Upper lobe of left lung (tissue), 6 donors: Measurements from ENCODE around the gene ABR. TPM values are rescaled to one million over a fixed set of nuclear protein-coding genes. Genes with fewer than 3 reads are reported as not detected.

ENCODE experiments used
- ATAC-seq, 2 donors: fragments of 200-7000 bp; cut with Tn5 transposase; one replicate each; pipeline ENCODE4 v1.9.1; 2022; ENCODE audit warnings: mild to moderate bottlenecking in 2 of 2, moderate library complexity in 2 of 2; ENCODE audit not compliant: low FRiP score in 2 of 2
- DNase-seq, 2 donors: peaks; one replicate each; pipeline ENCODE4 v3.0.0-alpha.2; 2019 to 2020
- H3K27ac ChIP-seq, 4 donors: fragments of 200-600 bp; sonication (generic); one replicate each; pipeline ENCODE4 v1.5.1; 2016 to 2019
- H3K27me3 ChIP-seq, 4 donors: fragments of 200-600 bp; sonication (generic); one replicate each; pipeline ENCODE4 v1.5.1; 2017 to 2019
- H3K36me3 ChIP-seq, 4 donors: fragments of 200-600 bp; sonication (generic); one replicate each; pipeline ENCODE4 v1.5.1; 2016 to 2019
- H3K4me1 ChIP-seq, 4 donors: fragments of 200-600 bp; sonication (generic); one replicate each; pipeline ENCODE4 v1.5.1; 2018 to 2019
- H3K4me3 ChIP-seq, 4 donors: fragments of 200-600 bp; sonication (generic); one replicate each; pipeline ENCODE4 v1.5.1; 2017 to 2019; ENCODE audit warnings: mild to moderate bottlenecking in 2 of 4, moderate library complexity in 1 of 4
- H3K9me3 ChIP-seq, 4 donors: fragments of 200-600 bp; sonication (generic); one replicate each; pipeline ENCODE4 v1.5.1; 2018 to 2019
- CTCF ChIP-seq, 6 experiments: fragments of 450-650 bp in 4 of 6; fragments of 200-600 bp in 2 of 6; sonication (generic) in 2 of 6; IDR thresholded peaks; one replicate each; pipeline ENCODE4 v1.5.1; 2016 to 2019; ENCODE audit warnings: antibody characterized with exemption in 6 of 6
- EP300 ChIP-seq, 4 donors: sonication (generic); formaldehyde crosslinking; IDR thresholded peaks; one replicate each; pipeline ENCODE4 v1.5.1; 2017; ENCODE audit warnings: antibody characterized with exemption in 4 of 4, control low read depth in 2 of 4
- POLR2A ChIP-seq, 4 donors: fragments of 450-650 bp; IDR thresholded peaks; one replicate each; pipeline ENCODE4 v1.5.1; 2016 to 2017; ENCODE audit warnings: antibody characterized with exemption in 4 of 4, mild to moderate bottlenecking in 2 of 4
- POLR2AphosphoS5 ChIP-seq, 2 donors: sonication (generic); formaldehyde crosslinking; IDR thresholded peaks; one replicate each; pipeline ENCODE4 v1.5.1; 2017; ENCODE audit warnings: antibody characterized with exemption in 2 of 2
- WGBS, 2 donors: methylation state at CpG; one replicate each; pipeline ENCODE4 v1.1.5; 2017 to 2018; 5-methylcytosine and 5-hydroxymethylcytosine counted together
- total RNA-seq, 6 donors: library from RNA; depleted of rRNA in 4 of 6; stranded (reverse); fragments of >200 nt in 4 of 6; gene quantifications; one replicate each; pipeline versions ENCODE4 v1.1.0 to v1.2.1, GENCODE V29; 2016 to 2021
- donor health status: DM: no; HTN: no; CAD: no; lungs with moderate emphysema.
- donor health status: DM: no; HTN: yes; CAD: no; lungs with severe emphysema.

Gene ABR
- total RNA-seq, 6 donors from 2014 or later: 117 to 645 (median 206) TPM

GRCh38 chr17:1043601-1044251, 136.1 kb downstream of the ABR start:
- no peaks in the 10 kb centered on the region for H3K9me3 ChIP-seq
- H3K36me3 ChIP-seq: peaks cover 0 to 41% (median 24%) of the 10 kb centered on the region in 4 donors
- H3K4me3 ChIP-seq: peak overlapping the region in 3 of 4 donors; percentile 12 to 26 (median 21)
- peaks cover 42 to 63% (median 53%) of the 10 kb centered on the region in 4 donors for H3K4me1 ChIP-seq
- H3K27ac ChIP-seq: peak overlapping the region; percentile 66 to 86 (median 77)
- TF ChIP-seq POLR2AphosphoS5 (IDR thresholded peaks at IDR 0.05) (no peak), POLR2A (IDR thresholded peaks at IDR 0.05) (no peak), CTCF (IDR thresholded peaks at IDR 0.05) (no peak), EP300 (IDR thresholded peaks at IDR 0.05) (no peak)
- peak in 1 of 2 donors; percentile 51 for ATAC-seq
- 37 to 42% methylated on average over 11 to 20 of the region's 21 CpGs for WGBS, 2 donors
- peak in 1 of 2 donors; percentile 69 for DNase-seq
- H3K27me3 ChIP-seq: no peaks in the 10 kb centered on the region

- 86 to 93% methylated on average over 19 of the region's 19 CpGs for WGBS, 2 donors
- TF ChIP-seq POLR2AphosphoS5 (IDR thresholded peaks at IDR 0.05): no peak
- TF ChIP-seq EP300 (IDR thresholded peaks at IDR 0.05): no peak
- TF ChIP-seq POLR2A (IDR thresholded peaks at IDR 0.05): no peak
- TF ChIP-seq CTCF (IDR thresholded peaks at IDR 0.05): no peak
- DNase-seq: no peak
Measured at GRCh38 chr17:1042486-1042885, 137.3 kb downstream of the ABR start.

GRCh38 chr17:1041746-1042145, 138.0 kb downstream of the ABR start:
- H3K36me3 ChIP-seq: peaks cover 0 to 39% (median 11%) of the 10 kb centered on the region in 4 donors
- DNase-seq (no peak), ATAC-seq (no peak)
- H3K9me3 ChIP-seq: no peaks in the 10 kb centered on the region
- H3K4me1 ChIP-seq: peaks cover 34 to 52% (median 47%) of the 10 kb centered on the region in 4 donors
- peak overlapping the region in 2 of 4 donors; percentile 80 to 86 for H3K27ac ChIP-seq
- no peaks in the 10 kb centered on the region for H3K27me3 ChIP-seq
- TF ChIP-seq POLR2AphosphoS5 (IDR thresholded peaks at IDR 0.05): no peak
- no peak for TF ChIP-seq EP300 (IDR thresholded peaks at IDR 0.05)
- TF ChIP-seq CTCF (IDR thresholded peaks at IDR 0.05): no peak
- no peak for TF ChIP-seq POLR2A (IDR thresholded peaks at IDR 0.05)
- 91 to 96% methylated on average over 9 of the region's 9 CpGs for WGBS, 2 donors
- H3K4me3 ChIP-seq: no peak overlapping the region

More at GRCh38 chr17:1042486-1042885, 137.3 kb downstream of the ABR start:
- ATAC-seq: no peak
- H3K4me1 ChIP-seq: peaks cover 34 to 58% (median 52%) of the 10 kb centered on the region in 4 donors
- peaks cover 0 to 41% (median 15%) of the 10 kb centered on the region in 4 donors for H3K36me3 ChIP-seq
- H3K9me3 ChIP-seq: no peaks in the 10 kb centered on the region
- no peaks in the 10 kb centered on the region for H3K27me3 ChIP-seq
- peak overlapping the region in 2 of 4 donors; percentile 77 to 86 for H3K27ac ChIP-seq
- no peak overlapping the region for H3K4me3 ChIP-seq

GRCh38 chr17:1040216-1040600, 139.6 kb downstream of the ABR start:
- DNase-seq (no peak), ATAC-seq (peak in 1 of 2 donors; percentile 33)
- peaks cover 0 to 34% (median 11%) of the 10 kb centered on the region in 4 donors for H3K36me3 ChIP-seq
- peak overlapping the region in 2 of 4 donors; percentile 10 to 12 for H3K4me3 ChIP-seq
- no peaks in the 10 kb centered on the region for H3K27me3 ChIP-seq
- WGBS, 2 donors: 50 to 67% methylated on average over 1 to 11 of the region's 13 CpGs
- peak overlapping the region; percentile 73 to 84 (median 82) for H3K27ac ChIP-seq
- H3K9me3 ChIP-seq: no peaks in the 10 kb centered on the region
- no peak for TF ChIP-seq POLR2AphosphoS5 (IDR thresholded peaks at IDR 0.05)
- no peak for TF ChIP-seq CTCF (IDR thresholded peaks at IDR 0.05)
- TF ChIP-seq EP300 (IDR thresholded peaks at IDR 0.05): no peak
- no peak for TF ChIP-seq POLR2A (IDR thresholded peaks at IDR 0.05)
- peaks cover 34 to 52% (median 45%) of the 10 kb centered on the region in 4 donors for H3K4me1 ChIP-seq
